GM19239 (cell line): ENCODE results near the gene FURIN.
"Not testable (repeated sequence)": the region's sequence is repeated elsewhere in the genome, so short reads cannot be mapped to it uniquely, and the experiment has no call there.

Source experiments
- DNase-seq: peaks from one replicate; pipeline ENCODE4 v3.0.0; 2011; ENCODE audit warnings: low spot score; ENCODE audit not compliant: insufficient read length
- FAIRE-seq: peaks from 2 replicates; lab custom pipeline; 2011; peaks lifted over from hg19 to GRCh38; lab: Jason Lieb, UNC

FURIN gene

GRCh38 chr15:90840157-90840855, 28.1 kb upstream of the FURIN start:
- DNase-seq (no peak), FAIRE-seq (no peak)

GRCh38 chr15:90840954-90841353, 27.4 kb upstream of the FURIN start:
- FAIRE-seq = no peak
- DNase-seq = no peak

GRCh38 chr15:90844696-90845095, 23.7 kb upstream of the FURIN start:
- no peak for DNase-seq
- FAIRE-seq = no peak

GRCh38 chr15:90845201-90845949, 23.0 kb upstream of the FURIN start:
- DNase-seq (no peak), FAIRE-seq (peak; percentile 74)

GRCh38 chr15:90849424-90849823, 19.0 kb upstream of the FURIN start:
- FAIRE-seq, DNase-seq: not testable (repeated sequence)

GRCh38 chr15:90851114-90851513, 17.3 kb upstream of the FURIN start:
- DNase-seq (no peak), FAIRE-seq (no peak)

GRCh38 chr15:90851940-90852339, 16.4 kb upstream of the FURIN start:
- no peak for FAIRE-seq

GRCh38 chr15:90855139-90855538, 13.2 kb upstream of the FURIN start:
- DNase-seq (no peak), FAIRE-seq (no peak)

More at GRCh38 chr15:90851940-90852339, 16.4 kb upstream of the FURIN start:
- DNase-seq = no peak

GRCh38 chr15:90857337-90857736, 11.1 kb upstream of the FURIN start:
- FAIRE-seq = no peak
- no peak for DNase-seq

GRCh38 chr15:90857883-90858443, 10.4 kb upstream of the FURIN start:
- no peak for FAIRE-seq
- DNase-seq = no peak

- DNase-seq (no peak), FAIRE-seq (no peak)
These were observed 8.9 kb upstream of the FURIN start for GRCh38 chr15:90859234-90860131.

- FAIRE-seq = no peak
- no peak for DNase-seq
These were observed 7.9 kb upstream of the FURIN start for GRCh38 chr15:90860450-90860849.

GRCh38 chr15:90860942-90861675, 7.3 kb upstream of the FURIN start:
- DNase-seq (no peak), FAIRE-seq (no peak)

GRCh38 chr15:90862487-90862886, 5.9 kb upstream of the FURIN start:
- FAIRE-seq = no peak
- DNase-seq = no peak

GRCh38 chr15:90862964-90863778, 5.2 kb upstream of the FURIN start:
- no peak for FAIRE-seq
- DNase-seq = no peak

- FAIRE-seq = no peak
- DNase-seq = no peak
These were observed 4.4 kb upstream of the FURIN start for GRCh38 chr15:90863987-90864386.

- DNase-seq (no peak), FAIRE-seq (no peak)
These were observed 3.9 kb upstream of the FURIN start for GRCh38 chr15:90864507-90864906.

- no peak for FAIRE-seq
- DNase-seq = no peak
These were observed 2.7 kb upstream of the FURIN start for GRCh38 chr15:90865702-90866101.

- no peak for FAIRE-seq
These were observed 2.1 kb upstream of the FURIN start for GRCh38 chr15:90866161-90866715.

More at GRCh38 chr15:90866161-90866715, 2.1 kb upstream of the FURIN start:
- no peak for DNase-seq
